Kidney epithelial cell (primary cell): ENCODE results near the gene STEAP1B. TPM values are rescaled to one million over a fixed set of nuclear protein-coding genes. Genes with fewer than 3 reads are reported as not detected.

Experiments
- DNase-seq: peaks from one replicate; pipeline ENCODE4 v3.0.0-alpha.2; 2010; ENCODE audit warnings: low read depth
- H3K27me3 ChIP-seq: 2 replicates; pipeline ENCODE4 v1.6.0; 2011; ENCODE audit warnings: low read length; ENCODE audit not compliant: control insufficient read depth, insufficient read depth
- H3K36me3 ChIP-seq: 2 replicates; pipeline ENCODE4 v1.5.1; 2011; ENCODE audit warnings: low read length; ENCODE audit not compliant: control insufficient read depth, insufficient read depth
- H3K4me3 ChIP-seq: 2 replicates; pipeline ENCODE4 v1.5.1; 2011; ENCODE audit warnings: low read depth, mild to moderate bottlenecking, control low read depth, low read length
- total RNA-seq: library from RNA; depleted of rRNA; stranded (reverse); fragments of >200 nt; gene quantifications from 2 replicates; pipeline ENCODE4 v1.2.3, GENCODE V29; 2015
- TF ChIP-seq, protein P1 (sequence below): IDR thresholded peaks from 2 replicates; pipeline ENCODE4 v1.5.1; 2011; ENCODE audit warnings: mild to moderate bottlenecking, moderate library complexity, low read length, control low read depth, inconsistent platforms; ENCODE audit not compliant: insufficient read depth, poor library complexity, severe bottlenecking

The STEAP1B gene
- total RNA-seq, 1 donor from 2014 or later: not detected

DNA sequence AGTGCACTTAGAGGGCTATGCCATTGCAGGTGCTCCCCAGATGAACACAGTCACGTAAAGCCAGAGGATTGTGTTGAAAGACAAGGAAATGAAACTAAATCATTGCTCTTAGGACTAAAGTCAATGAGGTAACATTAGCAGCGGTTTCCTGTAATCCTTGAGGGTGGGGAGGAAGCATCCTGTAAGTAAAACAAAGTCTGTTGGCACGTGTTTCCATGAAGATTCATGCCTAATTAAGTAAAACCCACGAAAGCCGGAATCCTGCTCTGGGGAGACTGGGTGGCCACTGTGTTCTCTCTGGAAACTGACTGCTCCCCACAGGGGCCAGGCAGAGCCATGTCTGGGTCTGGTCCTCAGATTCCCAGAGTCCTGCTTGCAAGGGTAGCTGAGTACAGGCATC, 18.3 kb downstream of the STEAP1B start:
- no peak for DNase-seq
- H3K36me3 ChIP-seq: no peaks in the 10 kb centered on the region

DNA sequence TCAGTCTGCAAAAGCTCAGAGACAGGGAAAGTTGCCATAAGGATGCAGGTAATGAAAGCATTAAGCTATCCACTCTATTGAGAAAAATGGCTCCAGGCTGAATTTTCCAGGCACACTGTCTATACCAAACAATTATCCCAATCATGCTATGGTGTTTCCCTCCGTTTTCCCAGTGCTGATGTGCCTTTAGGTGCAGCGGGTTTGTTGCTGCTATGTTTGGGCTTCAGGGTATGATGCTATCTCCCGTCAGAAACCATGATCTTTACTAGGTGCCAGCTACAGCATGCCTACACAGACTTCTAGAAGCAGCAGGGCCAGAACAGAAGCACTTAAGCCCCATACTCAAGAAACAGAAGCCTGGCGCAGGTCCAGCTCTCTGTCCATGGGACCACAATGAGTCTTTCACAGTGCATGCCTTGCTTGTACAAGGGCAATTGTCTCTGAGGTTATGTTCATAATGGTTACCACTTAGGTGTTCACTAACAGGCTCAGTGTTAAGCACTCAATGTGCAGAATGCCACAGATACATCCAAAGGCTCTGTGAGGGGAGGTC, 19.4 kb downstream of the STEAP1B start:
- Histone ChIP-seq H3K36me3 (no peaks in the 10 kb centered on the region), H3K27me3 (no peaks in the 10 kb centered on the region), H3K4me3 (no peak overlapping the region)
- DNase-seq: no peak
- TF ChIP-seq, protein P1, sequence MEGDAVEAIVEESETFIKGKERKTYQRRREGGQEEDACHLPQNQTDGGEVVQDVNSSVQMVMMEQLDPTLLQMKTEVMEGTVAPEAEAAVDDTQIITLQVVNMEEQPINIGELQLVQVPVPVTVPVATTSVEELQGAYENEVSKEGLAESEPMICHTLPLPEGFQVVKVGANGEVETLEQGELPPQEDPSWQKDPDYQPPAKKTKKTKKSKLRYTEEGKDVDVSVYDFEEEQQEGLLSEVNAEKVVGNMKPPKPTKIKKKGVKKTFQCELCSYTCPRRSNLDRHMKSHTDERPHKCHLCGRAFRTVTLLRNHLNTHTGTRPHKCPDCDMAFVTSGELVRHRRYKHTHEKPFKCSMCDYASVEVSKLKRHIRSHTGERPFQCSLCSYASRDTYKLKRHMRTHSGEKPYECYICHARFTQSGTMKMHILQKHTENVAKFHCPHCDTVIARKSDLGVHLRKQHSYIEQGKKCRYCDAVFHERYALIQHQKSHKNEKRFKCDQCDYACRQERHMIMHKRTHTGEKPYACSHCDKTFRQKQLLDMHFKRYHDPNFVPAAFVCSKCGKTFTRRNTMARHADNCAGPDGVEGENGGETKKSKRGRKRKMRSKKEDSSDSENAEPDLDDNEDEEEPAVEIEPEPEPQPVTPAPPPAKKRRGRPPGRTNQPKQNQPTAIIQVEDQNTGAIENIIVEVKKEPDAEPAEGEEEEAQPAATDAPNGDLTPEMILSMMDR: no peak

More for the DNA sequence above, 18.3 kb downstream of the STEAP1B start:
- no peaks in the 10 kb centered on the region for H3K27me3 ChIP-seq
- TF ChIP-seq, protein P1: no peak
- no peak overlapping the region for H3K4me3 ChIP-seq

DNA sequence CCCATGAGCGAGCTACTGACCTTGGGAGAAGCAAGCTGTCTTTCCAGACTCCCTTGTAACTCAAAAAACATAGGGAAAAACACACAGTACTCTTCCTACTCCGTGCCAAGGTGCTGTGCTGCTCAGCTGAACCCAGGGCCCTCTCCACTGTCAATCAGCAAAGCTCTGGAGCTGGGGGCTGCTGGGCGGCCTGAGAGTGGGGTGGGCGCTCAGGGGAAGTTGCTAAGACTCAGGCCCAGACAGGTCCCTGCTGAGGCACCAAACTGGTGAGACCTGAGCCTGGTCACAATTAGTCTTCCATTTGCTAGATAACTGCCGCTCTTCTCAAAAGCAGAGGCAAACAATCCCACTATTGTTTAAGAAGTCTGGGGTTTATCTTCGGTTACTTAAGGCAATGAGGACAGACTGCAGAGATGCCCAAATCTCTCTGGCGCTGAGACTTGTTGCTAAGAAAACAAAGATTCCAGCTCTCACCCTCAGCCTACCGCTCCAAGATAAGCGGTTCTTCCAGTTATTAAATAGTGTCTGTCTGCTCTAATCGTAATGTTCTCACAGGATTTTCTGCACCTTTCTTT, 22.0 kb downstream of the STEAP1B start:
- no peak overlapping the region for H3K4me3 ChIP-seq
- H3K27me3 ChIP-seq: no peaks in the 10 kb centered on the region
- DNase-seq: no peak
- TF ChIP-seq, protein P1: no peak
- H3K36me3 ChIP-seq: no peaks in the 10 kb centered on the region

DNA sequence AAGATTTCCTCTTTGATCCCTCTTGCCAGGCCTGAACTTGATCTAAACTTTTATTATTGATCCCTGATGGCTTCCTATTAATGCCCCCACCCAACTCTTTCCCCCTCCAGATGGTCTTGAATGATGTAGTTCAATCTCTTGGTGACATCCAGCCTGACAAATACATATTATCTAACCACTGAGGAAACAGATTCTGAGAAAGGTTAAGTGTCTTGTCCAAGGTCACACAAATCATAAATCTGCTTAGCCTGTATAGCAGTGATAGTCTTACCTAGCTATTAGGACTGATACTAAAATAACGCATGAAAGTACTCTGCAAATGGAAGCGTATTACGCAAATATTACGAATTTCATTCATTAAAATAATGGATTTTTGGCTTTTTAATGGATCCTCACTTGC, 22.7 kb downstream of the STEAP1B start:
- Histone ChIP-seq H3K36me3 (no peaks in the 10 kb centered on the region), H3K4me3 (no peak overlapping the region), H3K27me3 (no peaks in the 10 kb centered on the region)
- no peak for DNase-seq
- TF ChIP-seq, protein P1: no peak

DNA sequence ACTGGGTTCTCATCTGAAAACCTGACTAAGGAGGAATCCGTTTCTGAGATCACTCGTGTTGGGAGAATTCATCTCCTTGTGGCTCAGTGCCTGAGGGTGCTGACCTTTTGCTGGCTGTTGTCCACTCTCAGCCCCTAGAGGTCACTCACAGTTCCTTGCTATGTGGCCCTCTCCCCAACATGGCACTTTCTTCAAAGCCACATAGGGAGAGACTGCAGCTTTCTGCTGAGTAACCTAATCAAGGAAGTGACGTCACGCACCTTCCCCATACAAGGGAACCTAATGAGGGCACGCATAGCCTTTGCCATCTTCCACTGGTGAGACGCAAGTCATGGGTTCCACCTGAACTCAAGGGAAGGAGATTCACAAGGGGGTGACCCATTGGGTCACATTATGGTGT, 23.2 kb downstream of the STEAP1B start:
- TF ChIP-seq, protein P1: no peak
- DNase-seq: no peak
- Histone ChIP-seq H3K36me3 (no peaks in the 10 kb centered on the region), H3K4me3 (no peak overlapping the region), H3K27me3 (no peaks in the 10 kb centered on the region)

DNA sequence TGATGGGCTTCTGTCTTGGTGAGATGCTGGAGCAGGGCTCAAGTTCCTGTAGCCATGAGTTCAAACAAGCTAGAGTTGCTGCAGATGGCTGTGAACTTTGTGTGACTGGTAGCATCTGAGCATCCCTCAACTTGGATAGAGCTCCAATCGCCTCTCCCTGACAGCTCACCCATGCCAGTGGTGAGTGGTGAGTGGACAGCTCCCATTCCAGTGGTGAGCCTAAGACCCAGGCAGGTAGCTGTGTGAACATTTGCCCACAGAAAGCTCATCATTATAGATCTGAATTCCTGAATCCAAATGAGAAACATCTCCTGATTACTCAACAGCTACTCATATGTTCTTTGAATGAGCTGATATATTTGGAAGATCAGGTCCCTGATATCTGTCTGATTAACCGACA, 25.3 kb downstream of the STEAP1B start:
- no peak for DNase-seq
- H3K36me3 ChIP-seq: no peaks in the 10 kb centered on the region
- H3K27me3 ChIP-seq: no peaks in the 10 kb centered on the region
- TF ChIP-seq, protein P1: no peak
- no peak overlapping the region for H3K4me3 ChIP-seq
